Activated naive CD8-positive, alpha-beta T cell treated with anti-CD3 and anti-CD28 coated beads, Interleukin-2, amount 50 U/mL, for 16 hours (primary cell): Measurements from ENCODE around the gene SHISA8.
"Not testable (repeated sequence)": the region's sequence is repeated elsewhere in the genome, so short reads cannot be mapped to it uniquely, and the experiment has no call there.

Experiments used
- DNase-seq: peaks from one replicate; pipeline ENCODE4 v3.0.0-alpha.2; 2020; ENCODE audit warnings: low read depth, low spot score

The SHISA8 gene

GRCh38 chr22:41915035-41915785 lies at the start of gene SHISA8:
SHISA8 (minus strand) TSS chr22:41915074; CDS start chr22:41914667, 407 bp downstream.
- DNase-seq: no peak

GRCh38 chr22:41964112-41964491 lies 49.2 kb upstream of the SHISA8 start:
- DNase-seq: no peak

DNA sequence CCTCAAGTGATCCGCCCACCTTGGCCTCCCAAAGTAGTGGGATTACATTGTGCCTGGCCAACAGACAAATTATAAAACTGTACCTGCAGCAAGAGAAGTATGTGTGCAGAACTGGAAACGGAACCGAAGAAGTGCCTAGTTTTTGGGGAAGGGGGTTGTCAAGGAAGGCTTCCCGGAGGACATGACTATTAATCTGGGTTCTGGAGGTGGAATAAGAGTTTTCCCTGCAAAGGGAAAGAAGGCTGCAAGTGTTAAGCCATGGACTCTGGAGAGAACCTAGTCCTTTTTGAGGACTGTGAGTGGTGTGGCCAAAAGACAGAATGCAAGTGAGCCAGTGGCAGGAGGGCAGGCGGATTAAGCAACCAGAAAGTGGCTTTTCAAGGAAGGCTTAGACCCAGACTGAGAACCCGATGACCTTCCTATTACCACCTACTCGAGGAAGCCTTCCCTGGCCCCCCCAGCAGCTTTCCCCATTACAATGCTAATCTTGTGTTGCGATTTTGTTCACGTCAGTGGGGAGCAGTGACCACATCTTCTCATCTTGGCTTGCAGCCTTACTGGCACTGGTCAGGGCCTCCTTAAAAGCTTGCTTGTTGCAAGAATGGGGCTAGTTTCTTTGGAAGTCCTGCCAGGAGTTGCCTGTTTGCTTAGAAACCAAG lies 48.7 kb upstream of the SHISA8 start:
- no peak for DNase-seq

GRCh38 chr22:41957941-41958556 lies 43.2 kb upstream of the SHISA8 start:
- no peak for DNase-seq

GRCh38 chr22:41952713-41953112 lies 37.8 kb upstream of the SHISA8 start:
- no peak for DNase-seq

DNA sequence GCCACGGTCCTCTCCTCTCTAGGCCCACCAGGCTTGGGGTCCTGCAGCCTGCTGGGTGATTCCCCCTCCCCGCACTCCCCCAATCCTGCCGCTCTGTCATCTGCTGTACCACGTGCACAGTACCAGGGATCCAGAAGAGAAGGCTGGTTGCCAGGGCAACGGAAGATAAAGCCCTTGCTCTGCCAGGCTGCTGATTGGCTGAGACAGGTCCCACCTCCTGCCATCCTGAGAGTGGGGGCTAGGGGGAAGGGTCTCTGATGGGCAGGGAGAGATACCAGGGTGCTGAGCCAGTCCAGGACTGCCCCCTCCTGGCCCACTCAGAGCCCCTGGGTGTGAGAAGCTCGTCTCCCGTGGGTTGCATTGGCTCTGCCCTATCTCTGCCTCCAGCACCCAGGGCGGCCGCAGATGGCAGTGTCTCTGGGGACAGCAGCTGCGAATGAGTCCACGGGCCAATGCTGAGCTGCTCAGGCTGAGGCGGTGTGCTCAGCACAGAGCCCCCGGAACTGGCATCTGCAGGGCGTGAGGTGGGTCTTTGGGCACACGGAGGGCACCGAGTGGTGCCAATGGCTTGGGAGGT lies 37.1 kb upstream of the SHISA8 start, which contains the start of gene SMIM45:
SMIM45 (plus strand) TSS at position 253 of the 577 bp plus-strand sequence.
- no peak for DNase-seq

GRCh38 chr22:41949297-41949965 lies 34.6 kb upstream of the SHISA8 start:
- DNase-seq: no peak

DNA sequence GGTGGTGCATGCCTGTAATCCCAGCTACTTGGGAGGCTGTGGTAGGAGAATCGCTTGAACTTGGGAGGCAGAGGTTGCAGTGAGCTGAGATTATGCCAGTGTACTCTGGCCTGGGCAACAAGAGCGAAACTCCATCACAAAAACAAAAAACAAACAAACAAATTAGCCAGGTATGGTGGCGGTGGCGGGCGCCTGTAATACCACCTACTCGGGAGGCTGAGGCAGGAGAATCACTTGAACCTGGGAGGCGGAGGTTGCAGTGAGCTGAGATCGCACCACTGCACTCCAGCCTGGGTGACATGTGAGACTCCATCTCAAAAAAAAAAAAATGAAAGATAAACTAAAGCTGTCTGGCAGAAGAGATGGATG lies 34.0 kb upstream of the SHISA8 start:
- not testable (repeated sequence) for DNase-seq

GRCh38 chr22:41948142-41948541 lies 33.3 kb upstream of the SHISA8 start:
- DNase-seq: no peak

- no peak for DNase-seq
Measured at GRCh38 chr22:41947424-41948080, 32.7 kb upstream of the SHISA8 start.

- peak; percentile 79 for DNase-seq
Measured at GRCh38 chr22:41946629-41947423, 32.0 kb upstream of the SHISA8 start, which contains the start of gene CENPM. CENPM (minus strand) TSS chr22:41947152; CDS start chr22:41947076, 76 bp downstream.

DNA sequence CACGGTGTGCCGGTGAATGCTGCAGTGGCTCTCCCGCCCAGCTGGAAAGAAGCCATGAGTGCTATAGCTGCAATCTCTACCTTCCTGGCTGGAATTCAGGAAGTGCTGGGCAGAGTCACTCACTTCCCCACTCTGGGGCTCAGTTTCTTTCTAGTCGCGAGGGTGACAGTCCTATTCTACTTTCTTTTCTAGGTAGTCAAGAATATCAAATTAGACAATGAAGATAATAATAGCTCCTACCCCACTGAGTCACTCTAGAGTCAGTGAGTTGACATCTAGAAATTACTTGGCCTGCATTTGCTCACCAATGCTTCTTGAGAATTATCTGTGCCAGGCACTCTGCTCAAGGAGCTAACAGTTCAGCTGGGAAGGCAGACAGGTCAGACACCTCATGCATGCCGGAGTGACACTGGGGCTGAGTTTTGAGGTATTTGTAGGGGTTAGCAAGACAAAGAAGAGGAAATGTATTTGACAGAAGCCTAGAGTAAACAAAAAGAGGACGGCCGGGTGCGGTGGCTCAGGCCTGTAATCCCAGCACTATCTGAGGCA lies 28.9 kb upstream of the SHISA8 start:
- no peak for DNase-seq

- peak; percentile 70 for DNase-seq
Measured at GRCh38 chr22:41940832-41941765, 26.2 kb upstream of the SHISA8 start.

GRCh38 chr22:41939981-41940831 lies 25.3 kb upstream of the SHISA8 start:
- peak; percentile 69 for DNase-seq

DNA sequence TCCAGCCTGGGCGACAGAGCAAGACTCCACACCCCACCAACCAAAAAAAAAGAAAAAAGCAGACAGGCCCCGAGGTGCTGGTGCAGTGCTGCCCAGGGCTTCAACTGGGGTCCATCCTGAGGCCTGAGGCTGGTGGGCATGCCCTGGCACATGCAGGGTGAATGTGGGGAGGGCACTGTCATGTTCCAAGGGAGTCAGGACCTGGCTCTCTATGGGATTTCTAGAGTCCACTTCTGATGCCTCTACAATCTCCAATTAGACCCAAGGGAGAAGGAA lies 22.0 kb upstream of the SHISA8 start:
- DNase-seq: no peak

DNA sequence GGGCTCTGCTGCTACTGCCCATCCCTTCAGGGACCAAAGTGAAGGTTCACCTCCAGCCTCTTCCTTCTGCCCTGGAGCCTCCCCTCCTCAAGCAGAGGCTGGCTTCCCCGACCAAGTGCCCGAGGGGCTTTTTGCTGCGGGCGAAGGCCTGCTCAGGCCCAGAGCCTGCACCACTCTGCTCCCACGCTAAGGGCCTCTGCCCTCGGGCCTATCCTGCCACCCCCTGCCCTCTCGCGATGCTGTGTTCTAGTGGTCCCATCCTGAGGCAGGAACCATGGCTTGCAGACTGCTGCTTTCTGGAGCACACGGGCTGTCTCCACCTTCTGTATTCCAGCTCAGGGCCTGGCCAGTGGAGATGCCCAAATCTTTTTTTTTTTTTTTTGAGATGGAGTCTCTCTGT lies 20.6 kb upstream of the SHISA8 start:
- DNase-seq: no peak

GRCh38 chr22:41935015-41935351 lies 20.1 kb upstream of the SHISA8 start:
- DNase-seq: no peak

GRCh38 chr22:41934284-41935014 lies 19.6 kb upstream of the SHISA8 start:
- no peak for DNase-seq
